ENCODE data around the gene CDK3.
"Not testable (repeated sequence)": the region's sequence is repeated elsewhere in the genome, so short reads cannot be mapped to it uniquely, and the experiment has no call there.

CDK3 gene

DNA sequence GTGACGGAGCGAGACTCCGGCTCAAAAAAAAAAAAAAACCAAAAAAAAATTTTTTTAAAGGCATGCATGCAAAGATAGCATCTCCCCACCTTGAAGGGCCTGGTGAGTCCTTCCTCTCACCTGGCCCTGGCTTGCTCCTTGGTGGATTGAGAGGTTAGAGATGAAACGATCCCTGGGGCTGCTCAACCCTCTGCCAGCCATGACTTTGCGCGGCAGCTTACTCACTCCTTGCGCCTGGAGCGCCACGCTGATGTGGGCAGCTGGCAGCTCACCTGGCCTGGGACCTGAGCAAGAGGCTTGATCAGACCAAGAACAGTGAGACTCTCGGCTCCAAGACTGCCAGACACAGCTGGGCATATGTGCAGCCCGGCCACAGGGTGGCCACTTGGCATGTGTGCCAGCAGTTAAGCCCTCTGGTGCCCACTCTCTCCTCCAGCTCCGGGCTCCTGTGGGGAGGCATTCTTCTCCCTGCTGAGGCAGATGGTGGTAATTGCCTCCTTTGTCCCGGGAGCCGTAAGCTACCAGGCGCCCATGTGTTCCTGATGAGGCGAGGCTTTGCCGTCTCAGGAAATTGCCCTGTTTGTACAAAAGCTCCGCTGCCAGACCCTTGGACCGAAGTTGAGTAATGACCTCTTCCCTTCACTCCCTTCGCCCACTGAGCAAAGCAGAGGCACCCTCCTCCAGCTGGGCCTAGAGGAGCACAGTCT, 31.6 kb downstream of the CDK3 start:
- in situ Hi-C loops (cut with MboI; ENCODE audit: low pct_unique_long_range_greater_than_20kb, low sequenced_read_pairs): no loop called here
- no peak for DNase-seq

DNA sequence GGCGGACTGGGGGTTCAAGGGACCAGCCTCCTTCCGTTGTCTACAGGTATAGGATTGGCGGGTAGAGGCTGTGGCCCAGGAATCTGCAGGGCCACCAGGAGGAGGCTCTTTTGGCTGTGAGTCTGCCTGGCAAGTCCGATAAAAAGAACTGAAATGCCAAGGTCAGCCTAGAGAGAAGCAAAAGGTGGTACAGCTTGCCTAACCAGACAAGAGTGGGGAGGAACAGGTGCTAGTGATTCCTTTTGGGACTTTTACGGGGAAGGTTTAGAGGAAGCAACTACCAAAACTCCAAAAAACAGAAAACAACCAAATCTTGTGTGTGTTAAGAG, 32.1 kb downstream of the CDK3 start:
- in situ Hi-C loops (cut with MboI; ENCODE audit: low pct_unique_long_range_greater_than_20kb, low sequenced_read_pairs): no loop called here
- no peak for DNase-seq

GRCh38 chr17:76033139-76033538, 32.5 kb downstream of the CDK3 start:
- no peak for DNase-seq
- in situ Hi-C loops (cut with MboI; ENCODE audit: low pct_unique_long_range_greater_than_20kb, low sequenced_read_pairs): no loop called here

GRCh38 chr17:76034428-76035350, 34.0 kb downstream of the CDK3 start:
- in situ Hi-C loops (cut with MboI; ENCODE audit: low pct_unique_long_range_greater_than_20kb, low sequenced_read_pairs): no loop called here
- DNase-seq: no peak

DNA sequence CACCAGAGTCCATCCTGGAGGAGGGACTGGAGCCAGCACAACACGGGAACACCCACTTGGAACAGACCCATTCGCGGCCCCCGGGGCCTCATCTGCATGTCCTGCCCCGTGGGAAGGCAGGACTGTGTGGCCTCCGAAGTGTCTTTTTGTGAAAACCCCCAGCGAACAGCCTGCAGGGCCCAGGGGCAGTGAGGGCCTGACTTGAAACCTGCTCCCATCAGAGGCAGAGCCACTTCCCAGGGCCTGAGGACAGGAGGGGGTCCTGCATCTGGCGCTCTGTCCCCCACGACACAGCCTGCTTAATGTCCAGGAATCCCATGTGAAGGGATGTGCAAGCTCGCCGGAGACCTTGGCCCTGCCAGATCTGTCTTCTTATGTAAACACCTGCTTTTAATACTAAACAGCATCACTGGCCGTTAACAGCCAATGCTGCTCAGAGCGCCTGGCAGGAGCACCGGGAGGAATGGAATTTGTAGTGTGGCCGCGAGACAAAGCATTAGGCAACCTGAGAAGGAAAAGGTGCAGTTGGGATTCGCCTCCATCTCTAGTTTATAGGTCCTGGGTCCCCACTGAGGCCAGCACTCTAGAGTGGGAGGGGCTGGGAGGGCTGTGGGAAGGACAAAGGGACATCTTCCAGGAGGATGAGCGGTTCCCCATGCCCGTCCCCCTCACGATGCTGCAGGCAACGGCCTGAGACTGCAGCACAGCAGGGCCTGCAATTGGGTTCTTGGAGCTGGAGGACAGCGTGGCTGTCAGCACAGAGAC, 36.0 kb downstream of the CDK3 start:
- DNase-seq: no peak
- in situ Hi-C loops (cut with MboI; ENCODE audit: low pct_unique_long_range_greater_than_20kb, low sequenced_read_pairs): no loop called here

GRCh38 chr17:76038050-76038449, 37.4 kb downstream of the CDK3 start:
- DNase-seq: no peak
- in situ Hi-C loops (cut with MboI; ENCODE audit: low pct_unique_long_range_greater_than_20kb, low sequenced_read_pairs): no loop called here

DNA sequence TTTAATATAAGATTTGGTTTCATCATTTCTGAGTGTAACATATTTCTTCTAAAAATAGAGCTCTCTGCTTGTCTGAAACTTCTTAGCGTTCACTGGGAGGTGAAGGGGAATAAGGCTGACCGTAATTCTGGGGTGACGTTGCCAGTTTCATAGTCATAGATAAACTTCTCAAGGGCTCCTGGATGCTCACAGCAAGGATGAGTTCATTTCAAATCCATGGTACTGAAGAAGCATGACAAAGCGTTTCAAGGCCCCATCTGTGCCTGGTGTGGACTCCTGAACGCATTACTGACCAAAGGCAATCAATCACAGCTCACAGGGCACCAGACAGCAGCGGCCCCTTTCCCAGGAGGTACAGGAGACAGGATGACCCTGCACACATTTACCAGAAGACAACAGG, 38.5 kb downstream of the CDK3 start:
- no peak for DNase-seq
- in situ Hi-C loops (cut with MboI; ENCODE audit: low pct_unique_long_range_greater_than_20kb, low sequenced_read_pairs): no loop called here

GRCh38 chr17:76040376-76040775, 39.7 kb downstream of the CDK3 start:
- no peak for DNase-seq
- in situ Hi-C loops (cut with MboI; ENCODE audit: low pct_unique_long_range_greater_than_20kb, low sequenced_read_pairs): no loop called here

GRCh38 chr17:76042868-76043267, 42.2 kb downstream of the CDK3 start:
- DNase-seq; in situ Hi-C loops (cut with MboI; ENCODE audit: low pct_unique_long_range_greater_than_20kb, low sequenced_read_pairs): not testable (repeated sequence)

- in situ Hi-C loops (cut with MboI; ENCODE audit: low pct_unique_long_range_greater_than_20kb, low sequenced_read_pairs); DNase-seq: not testable (repeated sequence)
Measured at GRCh38 chr17:76044475-76045007, 43.9 kb downstream of the CDK3 start.

GRCh38 chr17:76046064-76046463, 45.4 kb downstream of the CDK3 start:
- no peak for DNase-seq
- in situ Hi-C loops (cut with MboI; ENCODE audit: low pct_unique_long_range_greater_than_20kb, low sequenced_read_pairs): no loop called here

DNA sequence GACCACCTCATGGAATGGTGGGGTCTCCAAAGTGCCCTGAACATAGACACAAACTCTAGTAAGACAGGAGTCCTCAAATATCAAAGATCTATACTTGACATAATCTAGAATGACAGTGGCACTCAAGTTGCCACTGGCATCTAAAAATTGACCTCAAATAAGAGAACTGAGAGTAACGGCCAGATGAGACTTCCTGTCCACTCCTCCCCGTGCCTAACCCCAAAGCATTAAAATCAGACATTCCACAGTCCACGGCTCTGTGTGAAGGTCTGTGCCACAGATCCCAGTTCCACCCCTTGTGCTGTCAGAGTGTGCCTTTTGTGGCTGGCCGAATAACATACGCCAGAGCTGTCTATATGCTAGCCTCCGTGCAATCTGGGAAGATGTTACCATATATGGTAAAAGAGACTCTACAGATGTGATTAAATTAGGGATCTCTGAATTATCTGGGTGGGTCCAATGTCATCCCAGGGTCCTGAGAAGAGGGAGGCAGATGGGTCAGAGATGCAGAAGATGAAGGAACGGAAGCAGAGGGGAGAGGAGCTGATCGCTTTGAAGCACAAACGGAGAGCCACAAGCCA, 47.5 kb downstream of the CDK3 start:
- DNase-seq: no peak
- in situ Hi-C loops (cut with MboI; ENCODE audit: low pct_unique_long_range_greater_than_20kb, low sequenced_read_pairs): no loop called here

DNA sequence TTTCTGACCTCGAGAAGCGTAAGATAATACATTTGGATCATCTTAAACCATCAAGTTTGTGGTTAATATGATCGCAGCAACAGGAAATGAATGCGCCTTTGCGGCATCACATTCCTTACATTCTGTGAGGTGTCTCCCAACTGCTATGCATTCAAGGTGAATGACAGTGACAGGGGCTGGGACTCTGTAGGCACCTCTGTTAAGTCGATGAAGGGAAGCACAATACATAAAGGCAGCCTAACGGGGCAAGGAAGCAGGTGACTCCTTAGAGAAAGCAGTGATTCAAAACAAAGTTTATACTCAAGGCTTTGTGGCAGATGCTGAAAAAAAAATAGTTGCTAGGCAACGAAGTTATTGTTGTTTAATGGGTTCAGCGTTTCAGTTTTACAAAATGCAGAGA, 48.1 kb downstream of the CDK3 start:
- in situ Hi-C loops (cut with MboI; ENCODE audit: low pct_unique_long_range_greater_than_20kb, low sequenced_read_pairs): no loop called here
- DNase-seq: no peak

- in situ Hi-C loops (cut with MboI; ENCODE audit: low pct_unique_long_range_greater_than_20kb, low sequenced_read_pairs): no loop called here
- DNase-seq: no peak
Measured at GRCh38 chr17:76049239-76049638, 48.6 kb downstream of the CDK3 start.

DNA sequence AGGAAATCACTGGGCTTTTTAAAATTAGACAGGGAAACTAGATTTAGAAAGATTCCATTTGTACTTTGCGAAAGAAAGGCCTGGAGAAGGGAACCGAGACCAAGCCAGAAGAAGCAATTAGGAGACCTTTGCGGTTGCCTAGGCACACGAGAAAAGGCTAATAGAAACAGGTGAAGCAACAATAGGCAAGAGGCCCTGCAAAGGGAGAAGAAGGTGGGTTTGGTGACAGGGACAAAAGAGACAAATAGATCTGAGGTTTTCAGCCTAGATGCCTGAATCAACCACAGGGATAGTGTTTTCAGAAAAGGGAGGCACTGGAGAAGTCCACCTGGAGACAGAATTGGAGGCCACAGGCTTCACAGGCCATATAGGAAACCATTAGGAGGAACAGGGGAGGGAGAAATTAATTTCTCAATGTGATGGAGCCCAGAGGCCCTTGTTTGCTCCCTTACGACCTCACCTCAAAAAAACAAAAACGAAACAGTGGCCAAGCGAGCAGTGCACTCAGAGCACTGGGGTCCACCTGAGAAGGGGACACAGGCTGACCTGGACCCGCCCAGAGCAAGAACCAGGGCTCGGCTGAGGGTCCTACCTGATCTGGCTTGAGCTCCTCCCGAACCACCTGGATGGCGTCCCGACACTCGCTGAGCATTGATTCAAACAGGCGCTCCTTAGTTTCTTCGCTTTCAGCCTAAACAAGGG, 49.3 kb downstream of the CDK3 start:
- DNase-seq: no peak
- in situ Hi-C loops (cut with MboI; ENCODE audit: low pct_unique_long_range_greater_than_20kb, low sequenced_read_pairs): no loop called here

DNA sequence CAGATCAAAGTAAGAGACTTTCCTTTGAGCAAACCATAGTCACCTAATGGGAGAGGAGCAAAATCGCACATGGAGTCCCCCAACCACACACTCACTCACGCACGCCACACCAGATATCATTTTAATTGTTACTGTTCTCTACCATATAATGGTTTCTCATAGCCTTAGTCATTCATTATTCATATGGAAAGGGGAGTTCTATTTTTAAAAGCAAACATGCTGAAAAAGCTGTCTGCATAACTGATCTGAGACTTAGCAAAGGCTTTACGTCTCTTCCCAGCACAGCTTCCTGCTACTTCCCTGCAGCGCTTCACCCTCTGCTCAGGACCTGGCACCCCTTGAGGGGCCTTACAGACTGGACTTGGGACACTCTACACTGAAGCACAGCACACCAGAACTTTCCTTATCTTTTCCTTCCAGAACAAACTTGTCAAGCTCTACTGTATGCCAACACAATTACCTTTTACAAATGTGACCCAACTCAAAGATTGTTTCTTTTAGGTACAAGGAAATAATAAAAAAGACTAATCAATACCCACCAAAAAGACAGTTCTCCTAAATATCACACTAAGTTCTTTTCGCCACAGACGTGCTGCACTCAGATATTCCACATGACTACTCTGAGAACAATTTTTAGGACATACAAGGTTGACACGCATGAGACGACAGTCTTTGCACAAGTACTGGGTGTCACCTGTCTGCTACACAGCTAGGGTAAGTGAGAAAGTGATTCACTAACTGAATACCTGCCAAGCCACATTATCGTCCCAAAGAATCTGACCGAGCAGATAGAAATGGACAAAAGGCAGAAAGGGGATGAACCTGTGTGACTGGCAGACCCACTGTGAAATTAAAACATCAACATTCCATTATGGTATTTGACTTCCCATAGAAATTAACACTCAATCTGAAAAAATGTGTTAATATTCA, 50.1 kb downstream of the CDK3 start:
- in situ Hi-C loops (cut with MboI; ENCODE audit: low pct_unique_long_range_greater_than_20kb, low sequenced_read_pairs): no loop called here
- DNase-seq: no peak

GRCh38 chr17:76051561-76051960, 50.9 kb downstream of the CDK3 start:
- no peak for DNase-seq
- in situ Hi-C loops (cut with MboI; ENCODE audit: low pct_unique_long_range_greater_than_20kb, low sequenced_read_pairs): no loop called here
